Tibial nerve (tissue), 4 donors: ENCODE measurements around the gene DDC.

Source experiments
- EP300 ChIP-seq, 2 donors: sonication (generic); formaldehyde crosslinking; IDR thresholded peaks; one replicate each; pipeline ENCODE4 v1.6.1; 2017; ENCODE audit warnings: antibody characterized with exemption in 2 of 2, mild to moderate bottlenecking in 1 of 2
- POLR2A ChIP-seq, 2 donors: fragments of 450-650 bp; IDR thresholded peaks; one replicate each; pipeline ENCODE4 v1.6.1; 2017; ENCODE audit warnings: antibody characterized with exemption in 2 of 2, mild to moderate bottlenecking in 2 of 2, moderate library complexity in 2 of 2
- TF ChIP-seq, protein P1 (sequence below), 5 experiments: fragments of 200-600 bp in 3 of 5; fragments of 450-650 bp in 2 of 5; sonication (generic) in 3 of 5; IDR thresholded peaks; one replicate each; pipeline ENCODE4 v1.5.1; 2016 to 2019; ENCODE audit warnings: antibody characterized with exemption in 5 of 5, mild to moderate bottlenecking in 3 of 5, moderate library complexity in 2 of 5

DNA sequence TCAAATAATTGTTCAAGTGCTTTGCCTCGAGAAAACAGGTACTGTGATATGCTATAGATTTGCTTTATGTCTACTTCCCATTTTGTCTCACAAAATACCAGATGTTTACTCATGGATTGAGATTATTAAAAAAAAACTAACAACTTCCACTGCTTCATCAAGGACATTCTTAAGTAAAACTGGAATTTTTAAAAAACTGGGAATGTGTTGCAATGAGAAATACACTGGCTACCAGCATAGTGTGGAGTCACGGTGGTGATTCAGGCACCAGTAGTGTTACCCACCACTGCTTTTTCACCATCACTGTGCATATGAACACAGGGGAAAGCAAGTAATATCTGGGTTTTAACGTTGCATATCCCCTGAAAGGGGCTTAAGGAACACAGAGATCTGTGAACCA, 136.3 kb downstream of the DDC start:
- TF ChIP-seq POLR2A (IDR thresholded peaks at IDR 0.05) (no peak), EP300 (IDR thresholded peaks at IDR 0.05) (no peak)
- TF ChIP-seq, protein P1, sequence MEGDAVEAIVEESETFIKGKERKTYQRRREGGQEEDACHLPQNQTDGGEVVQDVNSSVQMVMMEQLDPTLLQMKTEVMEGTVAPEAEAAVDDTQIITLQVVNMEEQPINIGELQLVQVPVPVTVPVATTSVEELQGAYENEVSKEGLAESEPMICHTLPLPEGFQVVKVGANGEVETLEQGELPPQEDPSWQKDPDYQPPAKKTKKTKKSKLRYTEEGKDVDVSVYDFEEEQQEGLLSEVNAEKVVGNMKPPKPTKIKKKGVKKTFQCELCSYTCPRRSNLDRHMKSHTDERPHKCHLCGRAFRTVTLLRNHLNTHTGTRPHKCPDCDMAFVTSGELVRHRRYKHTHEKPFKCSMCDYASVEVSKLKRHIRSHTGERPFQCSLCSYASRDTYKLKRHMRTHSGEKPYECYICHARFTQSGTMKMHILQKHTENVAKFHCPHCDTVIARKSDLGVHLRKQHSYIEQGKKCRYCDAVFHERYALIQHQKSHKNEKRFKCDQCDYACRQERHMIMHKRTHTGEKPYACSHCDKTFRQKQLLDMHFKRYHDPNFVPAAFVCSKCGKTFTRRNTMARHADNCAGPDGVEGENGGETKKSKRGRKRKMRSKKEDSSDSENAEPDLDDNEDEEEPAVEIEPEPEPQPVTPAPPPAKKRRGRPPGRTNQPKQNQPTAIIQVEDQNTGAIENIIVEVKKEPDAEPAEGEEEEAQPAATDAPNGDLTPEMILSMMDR (IDR thresholded peaks at IDR 0.05), result no peak
